Measurements from ENCODE around the gene CEND1.

GRCh38 chr11:837189-837989 is 47.5 kb upstream of the CEND1 start:
- no peak for TF ChIP-seq EZH2 (optimal IDR thresholded peaks at IDR 0.05; ENCODE audit: low read depth, low read length)
- TF ChIP-seq, protein P1, sequence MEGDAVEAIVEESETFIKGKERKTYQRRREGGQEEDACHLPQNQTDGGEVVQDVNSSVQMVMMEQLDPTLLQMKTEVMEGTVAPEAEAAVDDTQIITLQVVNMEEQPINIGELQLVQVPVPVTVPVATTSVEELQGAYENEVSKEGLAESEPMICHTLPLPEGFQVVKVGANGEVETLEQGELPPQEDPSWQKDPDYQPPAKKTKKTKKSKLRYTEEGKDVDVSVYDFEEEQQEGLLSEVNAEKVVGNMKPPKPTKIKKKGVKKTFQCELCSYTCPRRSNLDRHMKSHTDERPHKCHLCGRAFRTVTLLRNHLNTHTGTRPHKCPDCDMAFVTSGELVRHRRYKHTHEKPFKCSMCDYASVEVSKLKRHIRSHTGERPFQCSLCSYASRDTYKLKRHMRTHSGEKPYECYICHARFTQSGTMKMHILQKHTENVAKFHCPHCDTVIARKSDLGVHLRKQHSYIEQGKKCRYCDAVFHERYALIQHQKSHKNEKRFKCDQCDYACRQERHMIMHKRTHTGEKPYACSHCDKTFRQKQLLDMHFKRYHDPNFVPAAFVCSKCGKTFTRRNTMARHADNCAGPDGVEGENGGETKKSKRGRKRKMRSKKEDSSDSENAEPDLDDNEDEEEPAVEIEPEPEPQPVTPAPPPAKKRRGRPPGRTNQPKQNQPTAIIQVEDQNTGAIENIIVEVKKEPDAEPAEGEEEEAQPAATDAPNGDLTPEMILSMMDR (IDR thresholded peaks at IDR 0.05; ENCODE audit: low read length), result no peak

Data from MM.1S (cell line).